Calu3 (cell line): ENCODE results near the gene IFI27L1. TPM values are rescaled to one million over a fixed set of nuclear protein-coding genes. Genes with fewer than 3 reads are reported as not detected.

ENCODE experiments used
- BruUV-seq: library from RNA; stranded (reverse); fragments of 400-500 nt; replicated peaks from 2 replicates; lab custom pipeline; 2021; lab: Mats Ljungman, UMichigan
- CTCF ChIA-PET: fragments of 300-600 bp; sonication (Branson Sonifier 250); formaldehyde crosslinking; loops from one replicate; lab custom pipeline; 2022; ENCODE audit warnings: antibody characterized with exemption; lab: Charles Lee
- DNase-seq: peaks from one replicate; pipeline ENCODE4 v3.0.0; 2022
- H3K27ac Mint-ChIP-seq: one replicate; pipeline ENCODE4 v1.8.0; 2022; ENCODE audit warnings: mixed read lengths; ENCODE audit not compliant: unreplicated experiment
- H3K27me3 Mint-ChIP-seq: one replicate; pipeline ENCODE4 v1.8.0; 2022; ENCODE audit warnings: mixed read lengths; ENCODE audit not compliant: unreplicated experiment
- H3K36me3 Mint-ChIP-seq: one replicate; pipeline ENCODE4 v1.8.0; 2022; ENCODE audit warnings: mild to moderate bottlenecking, moderate library complexity, mixed read lengths; ENCODE audit not compliant: insufficient read depth, unreplicated experiment
- H3K4me1 Mint-ChIP-seq: one replicate; pipeline ENCODE4 v1.8.0; 2022; ENCODE audit warnings: mild to moderate bottlenecking, low read depth, mixed read lengths; ENCODE audit not compliant: unreplicated experiment
- H3K4me3 Mint-ChIP-seq: one replicate; pipeline ENCODE4 v1.8.0; 2022; ENCODE audit warnings: mild to moderate bottlenecking, low read depth, moderate library complexity, mixed read lengths; ENCODE audit not compliant: unreplicated experiment
- H3K9me3 Mint-ChIP-seq: one replicate; pipeline ENCODE4 v1.8.0; 2022; ENCODE audit warnings: low read depth, mixed read lengths; ENCODE audit not compliant: unreplicated experiment
- intact Hi-C: fragments of 100-400 bp; cut with micrococcal nuclease; formaldehyde crosslinking; loops from one replicate; pipeline ENCODE4 v1.10.0; 2022; ENCODE audit not compliant: unreplicated experiment
- total RNA-seq: library from RNA; stranded (reverse); gene quantifications from 2 replicates; pipeline ENCODE4 v1.2.3, GENCODE V29; 2022
- TF ChIP-seq, protein P1 (sequence below): fragments of 200-600 bp; IDR thresholded peaks from one replicate; pipeline ENCODE4 v1.8.0; 2022; ENCODE audit warnings: antibody characterized with exemption; ENCODE audit not compliant: unreplicated experiment

Gene IFI27L1
- total RNA-seq, 1 experiment from 2014 or later, result 17.7 TPM

DNA sequence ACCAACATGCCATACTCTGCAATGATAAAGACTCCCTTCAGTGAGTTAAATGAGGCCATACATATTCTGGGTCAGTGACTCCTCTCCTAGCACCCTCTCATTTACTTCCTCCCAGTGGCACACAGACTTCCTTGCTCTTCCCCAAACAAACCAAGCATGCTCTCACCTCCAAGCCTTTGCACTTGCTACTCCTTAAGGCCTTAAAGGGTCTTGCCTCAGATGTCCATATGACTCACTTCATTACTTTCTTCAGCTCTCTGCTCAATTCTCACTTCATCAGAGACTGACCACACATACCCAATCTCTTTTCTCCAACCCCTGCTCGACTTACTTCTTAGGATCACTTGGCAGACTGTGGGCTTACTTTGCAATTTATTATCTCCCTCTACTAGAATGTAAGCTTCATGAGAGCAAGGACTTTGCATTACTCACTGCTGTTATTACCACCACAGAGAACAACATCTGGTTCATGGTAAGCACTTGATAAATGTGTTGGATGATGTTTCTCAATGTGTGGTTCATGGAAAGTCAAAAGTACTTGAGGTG is 22.9 kb upstream of the IFI27L1 start:
- no TSS peak for BruUV-seq
- H3K9me3 Mint-ChIP-seq, result no peaks in the 10 kb centered on the region
- peaks cover 13% of the 10 kb centered on the region for H3K4me1 Mint-ChIP-seq
- peaks cover 64% of the 10 kb centered on the region for H3K36me3 Mint-ChIP-seq
- no peaks in the 10 kb centered on the region for H3K27me3 Mint-ChIP-seq
- H3K27ac Mint-ChIP-seq, result no peak overlapping the region
- intact Hi-C loops, result no loop called here
- no peak overlapping the region for H3K4me3 Mint-ChIP-seq
- TF ChIP-seq, protein P1, sequence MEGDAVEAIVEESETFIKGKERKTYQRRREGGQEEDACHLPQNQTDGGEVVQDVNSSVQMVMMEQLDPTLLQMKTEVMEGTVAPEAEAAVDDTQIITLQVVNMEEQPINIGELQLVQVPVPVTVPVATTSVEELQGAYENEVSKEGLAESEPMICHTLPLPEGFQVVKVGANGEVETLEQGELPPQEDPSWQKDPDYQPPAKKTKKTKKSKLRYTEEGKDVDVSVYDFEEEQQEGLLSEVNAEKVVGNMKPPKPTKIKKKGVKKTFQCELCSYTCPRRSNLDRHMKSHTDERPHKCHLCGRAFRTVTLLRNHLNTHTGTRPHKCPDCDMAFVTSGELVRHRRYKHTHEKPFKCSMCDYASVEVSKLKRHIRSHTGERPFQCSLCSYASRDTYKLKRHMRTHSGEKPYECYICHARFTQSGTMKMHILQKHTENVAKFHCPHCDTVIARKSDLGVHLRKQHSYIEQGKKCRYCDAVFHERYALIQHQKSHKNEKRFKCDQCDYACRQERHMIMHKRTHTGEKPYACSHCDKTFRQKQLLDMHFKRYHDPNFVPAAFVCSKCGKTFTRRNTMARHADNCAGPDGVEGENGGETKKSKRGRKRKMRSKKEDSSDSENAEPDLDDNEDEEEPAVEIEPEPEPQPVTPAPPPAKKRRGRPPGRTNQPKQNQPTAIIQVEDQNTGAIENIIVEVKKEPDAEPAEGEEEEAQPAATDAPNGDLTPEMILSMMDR, result no peak
- DNase-seq, result no peak
- CTCF ChIA-PET, result no interaction called here

DNA sequence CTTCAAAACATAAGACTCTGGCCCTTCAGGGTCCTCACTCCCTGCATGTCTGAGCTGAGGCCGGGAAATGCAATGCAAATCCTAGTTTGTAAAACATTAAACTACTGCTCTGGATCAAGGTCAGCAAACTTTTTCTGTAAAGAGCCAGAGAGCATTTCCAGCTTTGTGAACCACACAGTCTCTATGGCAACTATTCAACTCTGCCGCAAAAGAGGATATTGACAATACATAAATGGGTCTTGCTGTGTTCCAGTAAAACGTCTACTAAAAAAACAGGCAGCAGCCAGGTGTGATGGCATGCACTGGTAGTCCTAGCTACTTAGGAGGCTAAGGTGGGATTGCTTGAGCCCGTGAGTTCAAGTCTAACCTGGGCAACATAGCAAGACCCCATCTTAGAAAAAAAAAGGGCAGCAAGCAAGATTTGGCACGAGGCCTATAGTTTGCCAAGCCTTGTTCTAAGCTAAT is 22.4 kb upstream of the IFI27L1 start:
- intact Hi-C loops, result no loop called here
- Mint-ChIP-seq H3K4me3 (no peak overlapping the region), H3K9me3 (no peaks in the 10 kb centered on the region), H3K4me1 (peaks cover 13% of the 10 kb centered on the region), H3K27me3 (no peaks in the 10 kb centered on the region), H3K27ac (no peak overlapping the region), H3K36me3 (peaks cover 63% of the 10 kb centered on the region)
- TF ChIP-seq, protein P1, result no peak
- CTCF ChIA-PET, result no interaction called here
- no TSS peak for BruUV-seq
- no peak for DNase-seq

DNA sequence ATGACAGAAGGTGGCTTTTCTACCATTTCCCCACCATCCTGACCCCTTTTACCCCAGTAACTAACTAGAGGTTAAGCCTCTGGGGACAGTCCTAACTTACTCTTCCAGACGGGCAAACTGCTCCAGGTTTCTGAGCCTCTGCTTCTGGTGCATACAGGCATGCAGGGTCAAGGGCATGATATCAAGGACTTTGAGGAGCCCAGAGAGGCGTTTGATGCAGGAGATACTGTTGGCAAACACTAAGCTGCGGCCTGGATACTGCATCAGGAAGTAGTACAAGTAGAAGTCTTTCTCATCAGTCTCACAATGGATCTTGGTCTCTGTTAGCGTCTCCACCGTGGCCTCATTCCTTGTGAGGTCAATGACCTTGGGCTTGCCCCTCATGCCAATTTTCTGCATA is 21.1 kb upstream of the IFI27L1 start:
- intact Hi-C loops, result no loop called here
- Mint-ChIP-seq H3K9me3 (no peaks in the 10 kb centered on the region), H3K36me3 (peaks cover 50% of the 10 kb centered on the region), H3K4me3 (no peak overlapping the region), H3K27ac (no peak overlapping the region), H3K4me1 (peaks cover 14% of the 10 kb centered on the region), H3K27me3 (no peaks in the 10 kb centered on the region)
- no TSS peak for BruUV-seq
- CTCF ChIA-PET, result no interaction called here
- no peak for DNase-seq
- TF ChIP-seq, protein P1, result no peak

DNA sequence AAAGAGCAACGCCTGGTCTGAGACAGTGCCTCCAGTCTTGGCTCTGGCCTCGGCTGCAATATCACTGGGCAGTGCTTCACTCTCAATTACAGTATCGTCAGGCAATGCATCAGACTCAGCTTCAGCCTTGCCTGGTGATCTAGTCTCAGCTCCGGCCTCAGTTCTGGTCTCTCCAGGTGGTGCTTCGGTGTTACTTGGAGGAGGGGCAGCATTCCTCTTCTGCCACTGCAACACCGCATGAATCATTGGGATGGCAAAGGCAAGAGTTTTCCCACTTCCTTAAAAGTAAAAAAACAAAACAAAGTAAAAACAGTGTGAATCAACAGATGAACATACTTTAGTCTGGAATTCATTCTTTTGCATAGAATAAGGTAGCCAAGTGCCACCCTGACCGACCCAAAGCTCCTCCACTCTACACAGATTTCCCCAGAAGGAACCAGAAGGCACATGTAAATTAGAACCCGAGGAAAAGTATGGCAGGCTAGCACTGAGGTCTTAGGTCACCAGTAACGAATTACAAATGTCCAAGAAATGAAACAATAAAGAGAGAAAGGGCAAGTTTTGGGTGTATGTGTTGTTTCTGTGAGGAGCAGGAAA is 18.7 kb upstream of the IFI27L1 start:
- peaks cover 39% of the 10 kb centered on the region for H3K4me1 Mint-ChIP-seq
- no peaks in the 10 kb centered on the region for H3K27me3 Mint-ChIP-seq
- intact Hi-C loops, result no loop called here
- TF ChIP-seq, protein P1, result no peak
- no TSS peak for BruUV-seq
- H3K36me3 Mint-ChIP-seq, result peaks cover 43% of the 10 kb centered on the region
- CTCF ChIA-PET, result no interaction called here
- peaks cover 4% of the 10 kb centered on the region for H3K9me3 Mint-ChIP-seq
- no peak overlapping the region for H3K27ac Mint-ChIP-seq
- no peak overlapping the region for H3K4me3 Mint-ChIP-seq
- no peak for DNase-seq
